ENCODE data around the gene SPG11.

The SPG11 gene

GRCh38 chr15:44616974-44617373 lies 46.5 kb downstream of the SPG11 start:
- DNase-seq, result no peak
- no peak overlapping the region for H3K4me3 ChIP-seq (ENCODE audit: low read depth, low read length)
- H3K36me3 ChIP-seq, result peaks cover 25% of the 10 kb centered on the region
- no peak overlapping the region for H3K27ac ChIP-seq
- no peak for TF ChIP-seq CTCF (IDR thresholded peaks at IDR 0.05; ENCODE audit: low read depth, low read length)
- no peaks in the 10 kb centered on the region for H3K27me3 ChIP-seq (ENCODE audit: insufficient read depth, low read depth, severe bottlenecking)
- no peaks in the 10 kb centered on the region for H3K9me3 ChIP-seq (ENCODE audit: severe bottlenecking)

GRCh38 chr15:44606740-44607139 lies 56.7 kb downstream of the SPG11 start:
- Histone ChIP-seq H3K27me3 (ENCODE audit: insufficient read depth, low read depth, severe bottlenecking) (no peaks in the 10 kb centered on the region), H3K4me3 (ENCODE audit: low read depth, low read length) (no peak overlapping the region), H3K36me3 (peaks cover 20% of the 10 kb centered on the region), H3K9me3 (ENCODE audit: severe bottlenecking) (no peaks in the 10 kb centered on the region), H3K27ac (no peak overlapping the region)
- no peak for DNase-seq
- TF ChIP-seq CTCF (IDR thresholded peaks at IDR 0.05; ENCODE audit: low read depth, low read length), result no peak

GRCh38 chr15:44603126-44603525 lies 60.3 kb downstream of the SPG11 start:
- Histone ChIP-seq H3K27ac (no peak overlapping the region), H3K36me3 (peaks cover 10% of the 10 kb centered on the region), H3K4me3 (ENCODE audit: low read depth, low read length) (no peak overlapping the region), H3K9me3 (ENCODE audit: severe bottlenecking) (no peaks in the 10 kb centered on the region), H3K27me3 (ENCODE audit: insufficient read depth, low read depth, severe bottlenecking) (no peaks in the 10 kb centered on the region)
- DNase-seq, result no peak
- TF ChIP-seq CTCF (IDR thresholded peaks at IDR 0.05; ENCODE audit: low read depth, low read length), result no peak

DNA sequence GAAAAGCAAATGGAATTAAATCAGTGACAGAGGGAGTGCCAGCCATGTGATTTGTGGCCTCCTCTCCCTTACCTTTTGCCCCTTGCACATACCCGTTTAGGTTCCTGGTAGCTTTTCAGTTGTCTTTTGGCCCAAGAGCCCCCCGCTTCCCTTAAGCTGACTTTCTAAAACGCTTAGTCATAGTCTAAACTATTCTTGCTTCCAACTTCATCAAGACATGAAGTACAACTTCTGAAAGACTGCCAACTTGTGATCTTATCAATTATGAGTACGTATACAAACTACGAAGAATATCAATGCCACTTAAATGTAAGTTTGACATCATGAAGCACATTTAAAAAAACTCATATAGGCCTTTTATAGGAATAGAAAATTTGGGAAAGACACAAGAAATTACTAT lies 64.6 kb downstream of the SPG11 start:
- H3K36me3 ChIP-seq, result peaks cover 27% of the 10 kb centered on the region
- H3K27ac ChIP-seq, result no peak overlapping the region
- no peak overlapping the region for H3K4me3 ChIP-seq (ENCODE audit: low read depth, low read length)
- no peak for TF ChIP-seq CTCF (IDR thresholded peaks at IDR 0.05; ENCODE audit: low read depth, low read length)
- DNase-seq, result no peak
- H3K27me3 ChIP-seq (ENCODE audit: insufficient read depth, low read depth, severe bottlenecking), result no peaks in the 10 kb centered on the region
- no peaks in the 10 kb centered on the region for H3K9me3 ChIP-seq (ENCODE audit: severe bottlenecking)

DNA sequence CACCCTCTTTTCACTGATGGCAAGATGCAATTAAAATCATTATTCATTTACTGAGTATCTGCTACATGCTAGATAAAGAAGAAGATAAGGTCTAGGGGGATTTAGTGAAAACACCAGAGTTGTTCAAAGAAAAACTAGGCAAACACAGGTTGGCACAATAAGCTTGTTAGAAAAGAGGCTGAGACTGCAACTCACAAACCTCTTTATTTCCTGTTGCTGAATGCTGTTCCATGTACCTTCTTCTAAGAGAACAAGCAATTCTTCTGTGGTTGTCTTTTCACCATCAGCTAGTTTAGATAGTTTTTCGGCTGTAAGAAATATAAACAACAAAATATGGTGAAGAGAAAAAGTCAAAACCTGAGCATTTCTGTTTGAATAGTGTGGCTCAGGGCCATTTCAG lies 65.4 kb downstream of the SPG11 start:
- H3K27ac ChIP-seq, result no peak overlapping the region
- peaks cover 26% of the 10 kb centered on the region for H3K36me3 ChIP-seq
- DNase-seq, result no peak
- H3K9me3 ChIP-seq (ENCODE audit: severe bottlenecking), result no peaks in the 10 kb centered on the region
- no peak overlapping the region for H3K4me3 ChIP-seq (ENCODE audit: low read depth, low read length)
- H3K27me3 ChIP-seq (ENCODE audit: insufficient read depth, low read depth, severe bottlenecking), result no peaks in the 10 kb centered on the region
- no peak for TF ChIP-seq CTCF (IDR thresholded peaks at IDR 0.05; ENCODE audit: low read depth, low read length)

DNA sequence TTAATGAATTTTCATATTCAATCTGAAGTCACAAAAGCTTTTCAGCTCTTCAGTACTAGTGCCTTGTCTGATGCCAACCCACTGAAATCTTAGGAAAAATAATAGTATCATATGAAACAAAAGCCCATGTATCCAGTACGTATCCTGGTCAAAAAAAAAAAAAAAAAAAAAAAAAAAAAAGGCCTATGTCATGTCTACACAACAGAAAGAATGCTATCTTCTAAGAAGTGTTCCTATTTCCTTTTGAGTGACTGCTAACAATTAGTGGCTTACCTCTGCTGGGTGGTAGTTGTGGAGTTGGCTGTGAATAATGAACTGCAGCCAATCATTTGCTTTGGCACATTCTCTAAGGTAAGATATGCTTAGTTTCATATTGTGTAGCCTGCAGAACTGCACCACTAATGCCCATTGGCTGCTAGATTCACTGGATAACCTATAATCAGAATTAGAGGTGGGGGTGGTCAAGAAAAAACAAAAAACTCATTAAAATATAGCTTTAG lies 66.9 kb downstream of the SPG11 start:
- Histone ChIP-seq H3K36me3 (peaks cover 33% of the 10 kb centered on the region), H3K27me3 (ENCODE audit: insufficient read depth, low read depth, severe bottlenecking) (no peaks in the 10 kb centered on the region), H3K4me3 (ENCODE audit: low read depth, low read length) (no peak overlapping the region), H3K9me3 (ENCODE audit: severe bottlenecking) (no peaks in the 10 kb centered on the region), H3K27ac (no peak overlapping the region)
- no peak for DNase-seq
- TF ChIP-seq CTCF (IDR thresholded peaks at IDR 0.05; ENCODE audit: low read depth, low read length), result no peak

Data from WERI-Rb-1 (cell line).